Measurements from ENCODE around the gene MICOS13.

The MICOS13 gene

GRCh38 chr19:5697022-5697889 is 16.9 kb upstream of the MICOS13 start:
- H3K27ac ChIP-seq (ENCODE audit: low read depth, low read length), result no peak overlapping the region
- DNase-seq, result no peak
- WGBS (ENCODE audit: extremely low coverage, insufficient coverage, low lambda C conversion rate), result no CpG with 5 or more reads among the region's 25 CpGs

GRCh38 chr19:5696196-5697021 is 16.1 kb upstream of the MICOS13 start:
- Histone ChIP-seq H2BK120ac (ENCODE audit: low read depth, low read length) (no peak overlapping the region), H3K23ac (ENCODE audit: low read length) (no peak overlapping the region), H3K4me2 (ENCODE audit: low read length) (no peak overlapping the region), H3K9ac (ENCODE audit: low read length) (no peak overlapping the region), H3K79me2 (ENCODE audit: control insufficient read depth, insufficient read depth, low read length) (peaks cover 24% of the 10 kb centered on the region), H3K4me3 (ENCODE audit: low read length) (no peak overlapping the region), H4K8ac (ENCODE audit: low read depth, low read length) (no peak overlapping the region), H2BK5ac (ENCODE audit: low read length) (no peak overlapping the region), H3K36me3 (ENCODE audit: control insufficient read depth, insufficient read depth, low read length) (peaks cover 20% of the 10 kb centered on the region), H3K4ac (ENCODE audit: low read depth, low read length) (no peak overlapping the region), H4K5ac (ENCODE audit: low read length) (no peak overlapping the region), H3K56ac (ENCODE audit: low read length) (no peak overlapping the region), H3K27me3 (ENCODE audit: insufficient read depth, low read length, poor library complexity) (no peaks in the 10 kb centered on the region), H3K18ac (ENCODE audit: low read length) (no peak overlapping the region), H2AK5ac (ENCODE audit: low read length) (no peak overlapping the region), H3K79me1 (ENCODE audit: low read length) (peaks cover 12% of the 10 kb centered on the region), H3K4me1 (ENCODE audit: control insufficient read depth, low read depth, low read length) (no peaks in the 10 kb centered on the region), H2BK15ac (replicated peaks; ENCODE audit: low read depth) (no peak overlapping the region), H3K27ac (ENCODE audit: low read depth, low read length) (no peak overlapping the region)
- DNase-seq, result no peak
- no CpG with 5 or more reads among the region's 42 CpGs for WGBS (ENCODE audit: extremely low coverage, insufficient coverage, low lambda C conversion rate)

More at GRCh38 chr19:5697022-5697889, 16.9 kb upstream of the MICOS13 start:
- no peak overlapping the region for H3K23ac ChIP-seq (ENCODE audit: low read length)
- H3K18ac ChIP-seq (ENCODE audit: low read length), result no peak overlapping the region
- peaks cover 15% of the 10 kb centered on the region for H3K79me2 ChIP-seq (ENCODE audit: control insufficient read depth, insufficient read depth, low read length)
- H3K9ac ChIP-seq (ENCODE audit: low read length), result no peak overlapping the region
- H3K27me3 ChIP-seq (ENCODE audit: insufficient read depth, low read length, poor library complexity), result no peaks in the 10 kb centered on the region
- H2BK120ac ChIP-seq (ENCODE audit: low read depth, low read length), result no peak overlapping the region
- no peak overlapping the region for H3K4ac ChIP-seq (ENCODE audit: low read depth, low read length)
- no peak overlapping the region for H4K8ac ChIP-seq (ENCODE audit: low read depth, low read length)
- H3K4me2 ChIP-seq (ENCODE audit: low read length), result no peak overlapping the region
- H3K4me1 ChIP-seq (ENCODE audit: control insufficient read depth, low read depth, low read length), result no peaks in the 10 kb centered on the region
- H3K36me3 ChIP-seq (ENCODE audit: control insufficient read depth, insufficient read depth, low read length), result peaks cover 15% of the 10 kb centered on the region
- H2BK15ac ChIP-seq (replicated peaks; ENCODE audit: low read depth), result no peak overlapping the region
- H3K79me1 ChIP-seq (ENCODE audit: low read length), result peaks cover 7% of the 10 kb centered on the region
- no peak overlapping the region for H2BK5ac ChIP-seq (ENCODE audit: low read length)
- no peak overlapping the region for H3K56ac ChIP-seq (ENCODE audit: low read length)
- H4K5ac ChIP-seq (ENCODE audit: low read length), result no peak overlapping the region
- H2AK5ac ChIP-seq (ENCODE audit: low read length), result no peak overlapping the region
- H3K4me3 ChIP-seq (ENCODE audit: low read length), result no peak overlapping the region

GRCh38 chr19:5695649-5696195 is 15.4 kb upstream of the MICOS13 start:
- no peak overlapping the region for H3K18ac ChIP-seq (ENCODE audit: low read length)
- H3K23ac ChIP-seq (ENCODE audit: low read length), result no peak overlapping the region
- DNase-seq, result no peak
- no peak overlapping the region for H2BK120ac ChIP-seq (ENCODE audit: low read depth, low read length)
- H2BK5ac ChIP-seq (ENCODE audit: low read length), result no peak overlapping the region
- no CpG with 5 or more reads among the region's 28 CpGs for WGBS (ENCODE audit: extremely low coverage, insufficient coverage, low lambda C conversion rate)
- H3K4me2 ChIP-seq (ENCODE audit: low read length), result no peak overlapping the region
- H3K79me1 ChIP-seq (ENCODE audit: low read length), result peaks cover 12% of the 10 kb centered on the region
- no peak overlapping the region for H3K4ac ChIP-seq (ENCODE audit: low read depth, low read length)
- H4K8ac ChIP-seq (ENCODE audit: low read depth, low read length), result no peak overlapping the region
- no peaks in the 10 kb centered on the region for H3K27me3 ChIP-seq (ENCODE audit: insufficient read depth, low read length, poor library complexity)
- H3K4me3 ChIP-seq (ENCODE audit: low read length), result no peak overlapping the region
- H3K56ac ChIP-seq (ENCODE audit: low read length), result no peak overlapping the region
- H3K27ac ChIP-seq (ENCODE audit: low read depth, low read length), result no peak overlapping the region
- peaks cover 20% of the 10 kb centered on the region for H3K36me3 ChIP-seq (ENCODE audit: control insufficient read depth, insufficient read depth, low read length)
- H3K79me2 ChIP-seq (ENCODE audit: control insufficient read depth, insufficient read depth, low read length), result peaks cover 30% of the 10 kb centered on the region
- H2BK15ac ChIP-seq (replicated peaks; ENCODE audit: low read depth), result no peak overlapping the region
- no peak overlapping the region for H4K5ac ChIP-seq (ENCODE audit: low read length)
- H2AK5ac ChIP-seq (ENCODE audit: low read length), result no peak overlapping the region
- no peaks in the 10 kb centered on the region for H3K4me1 ChIP-seq (ENCODE audit: control insufficient read depth, low read depth, low read length)
- no peak overlapping the region for H3K9ac ChIP-seq (ENCODE audit: low read length)

- DNase-seq, result no peak
- Histone ChIP-seq H3K79me2 (ENCODE audit: control insufficient read depth, insufficient read depth, low read length) (peaks cover 37% of the 10 kb centered on the region), H3K27ac (ENCODE audit: low read depth, low read length) (no peak overlapping the region), H3K4me1 (ENCODE audit: control insufficient read depth, low read depth, low read length) (no peaks in the 10 kb centered on the region), H3K36me3 (ENCODE audit: control insufficient read depth, insufficient read depth, low read length) (peaks cover 19% of the 10 kb centered on the region), H3K4me2 (ENCODE audit: low read length) (no peak overlapping the region), H2BK120ac (ENCODE audit: low read depth, low read length) (no peak overlapping the region), H4K8ac (ENCODE audit: low read depth, low read length) (no peak overlapping the region), H3K4me3 (ENCODE audit: low read length) (no peak overlapping the region), H3K4ac (ENCODE audit: low read depth, low read length) (no peak overlapping the region), H3K9ac (ENCODE audit: low read length) (no peak overlapping the region), H3K18ac (ENCODE audit: low read length) (no peak overlapping the region), H3K79me1 (ENCODE audit: low read length) (peaks cover 12% of the 10 kb centered on the region), H4K5ac (ENCODE audit: low read length) (no peak overlapping the region), H3K56ac (ENCODE audit: low read length) (no peak overlapping the region), H3K27me3 (ENCODE audit: insufficient read depth, low read length, poor library complexity) (no peaks in the 10 kb centered on the region), H2BK15ac (replicated peaks; ENCODE audit: low read depth) (no peak overlapping the region), H2BK5ac (ENCODE audit: low read length) (no peak overlapping the region), H3K23ac (ENCODE audit: low read length) (no peak overlapping the region), H2AK5ac (ENCODE audit: low read length) (no peak overlapping the region)
- WGBS (ENCODE audit: extremely low coverage, insufficient coverage, low lambda C conversion rate), result no CpG with 5 or more reads among the region's 8 CpGs
Observed at GRCh38 chr19:5694956-5695648, 14.8 kb upstream of the MICOS13 start.

- H2BK120ac ChIP-seq (ENCODE audit: low read depth, low read length), result no peak overlapping the region
- no peak overlapping the region for H4K8ac ChIP-seq (ENCODE audit: low read depth, low read length)
- WGBS (ENCODE audit: extremely low coverage, insufficient coverage, low lambda C conversion rate), result no CpG with 5 or more reads among the region's 45 CpGs
- H3K4me3 ChIP-seq (ENCODE audit: low read length), result no peak overlapping the region
- H2BK15ac ChIP-seq (replicated peaks; ENCODE audit: low read depth), result no peak overlapping the region
- no peak overlapping the region for H3K18ac ChIP-seq (ENCODE audit: low read length)
- no peak overlapping the region for H3K23ac ChIP-seq (ENCODE audit: low read length)
- no peak overlapping the region for H3K4me2 ChIP-seq (ENCODE audit: low read length)
- H4K5ac ChIP-seq (ENCODE audit: low read length), result no peak overlapping the region
- peaks cover 19% of the 10 kb centered on the region for H3K36me3 ChIP-seq (ENCODE audit: control insufficient read depth, insufficient read depth, low read length)
- H2BK5ac ChIP-seq (ENCODE audit: low read length), result no peak overlapping the region
- no peaks in the 10 kb centered on the region for H3K27me3 ChIP-seq (ENCODE audit: insufficient read depth, low read length, poor library complexity)
- no peak overlapping the region for H2AK5ac ChIP-seq (ENCODE audit: low read length)
- DNase-seq, result no peak
- H3K79me1 ChIP-seq (ENCODE audit: low read length), result peaks cover 12% of the 10 kb centered on the region
- H3K79me2 ChIP-seq (ENCODE audit: control insufficient read depth, insufficient read depth, low read length), result peaks cover 37% of the 10 kb centered on the region
- H3K9ac ChIP-seq (ENCODE audit: low read length), result no peak overlapping the region
- H3K4me1 ChIP-seq (ENCODE audit: control insufficient read depth, low read depth, low read length), result no peaks in the 10 kb centered on the region
- no peak overlapping the region for H3K4ac ChIP-seq (ENCODE audit: low read depth, low read length)
- no peak overlapping the region for H3K56ac ChIP-seq (ENCODE audit: low read length)
- no peak overlapping the region for H3K27ac ChIP-seq (ENCODE audit: low read depth, low read length)
Observed at GRCh38 chr19:5694167-5694955, 14.0 kb upstream of the MICOS13 start.
